K562 (cell line): ENCODE data around the gene MRPL57. TPM values are rescaled to one million over a fixed set of nuclear protein-coding genes. Genes with fewer than 3 reads are reported as not detected.
"Not testable (repeated sequence)": the region's sequence is repeated elsewhere in the genome, so short reads cannot be mapped to it uniquely, and the experiment has no call there.

Source experiments
- ATAC-seq: fragments of 200-7000 bp; cut with Tn5 transposase; 3 replicates; pipeline ENCODE4 v1.9.1; 2020; ENCODE audit warnings: moderate library complexity
- BruUV-seq: library from RNA; stranded (reverse); fragments of 400-500 nt; replicated peaks from 2 replicates; lab custom pipeline; 2021; lab: Mats Ljungman, UMichigan
- CTCF ChIA-PET: fragments of 300-600 bp; formaldehyde crosslinking; extraction: SDS; loops from one replicate; lab custom pipeline; 2021; ENCODE audit warnings: low intra/inter-chr PET ratio; lab: Yijun Ruan, JAX
- POLR2A ChIA-PET: fragments of 300-600, 350-650 bp; sonication (Branson Sonifier 250); formaldehyde crosslinking; extraction: SDS; loops from one replicate; lab custom pipeline; 2021; ENCODE audit warnings: antibody characterized with exemption, inconsistent platforms; lab: Yijun Ruan, JAX
- DNase-seq, 4 experiments: peaks; one replicate each; pipeline versions ENCODE4 v3.0.0 to v3.0.0-alpha.2; 2011 to 2018; ENCODE audit warnings: low spot score in 3 of 4, mixed read lengths in 3 of 4; ENCODE audit errors: extremely low read depth in 1 of 4
- FAIRE-seq: peaks from 2 replicates; lab custom pipeline; 2011; peaks lifted over from hg19 to GRCh38; lab: Jason Lieb, UNC
- H2AFZ ChIP-seq: 2 replicates; pipeline ENCODE4 v1.6.0; 2011; ENCODE audit warnings: low read depth, low read length, control low read depth, inconsistent platforms
- H3K27ac ChIP-seq: fragments of 200-600 bp; 3 replicates; pipeline ENCODE4 v1.8.0; 2011; ENCODE audit warnings: low read depth, mild to moderate bottlenecking, control low read depth, inconsistent platforms, low read length, moderate library complexity, mixed read lengths; ENCODE audit errors: extremely low read depth
- H3K27me3 ChIP-seq, 2 experiments: fragments of 300-600 bp in 1 of 2; 2 replicates in 1 of 2; 3 replicates in 1 of 2; pipeline versions ENCODE4 v1.6.0 to v1.8.0; 2011; ENCODE audit warnings: inconsistent platforms in 2 of 2, low read length in 2 of 2, mild to moderate bottlenecking in 1 of 2, mixed read lengths in 1 of 2, moderate library complexity in 1 of 2; ENCODE audit not compliant: control insufficient read depth in 2 of 2, insufficient read depth in 2 of 2
- H3K36me3 ChIP-seq: fragments of 300-600 bp; 3 replicates; pipeline ENCODE4 v1.8.0; 2011; ENCODE audit warnings: mild to moderate bottlenecking, low read length, inconsistent platforms; ENCODE audit not compliant: control insufficient read depth, insufficient read depth
- H3K4me1 ChIP-seq, 2 experiments: fragments of 200-600 bp in 1 of 2; replicated peaks in 1 of 2; 2 replicates in 1 of 2; 3 replicates in 1 of 2; pipeline versions ENCODE4 v1.5.1 to v1.8.0; 2011; ENCODE audit warnings: inconsistent platforms in 2 of 2, low read length in 2 of 2, mild to moderate bottlenecking in 1 of 2, mixed read lengths in 1 of 2, moderate library complexity in 1 of 2; ENCODE audit not compliant: control insufficient read depth in 2 of 2, insufficient read depth in 2 of 2
- H3K4me2 ChIP-seq: 2 replicates; pipeline ENCODE4 v1.6.1; 2011; ENCODE audit warnings: low read length, control low read depth, inconsistent platforms, mixed read lengths; ENCODE audit not compliant: insufficient read depth
- H3K4me3 ChIP-seq: fragments of 200-600 bp; sonication (generic), shearing (Covaris generic); 2 replicates; pipeline ENCODE4 v1.5.1; 2016; ENCODE audit warnings: control low read depth, inconsistent platforms
- H3K79me2 ChIP-seq: fragments of 200-600 bp; 3 replicates; pipeline ENCODE4 v1.8.0; 2011; ENCODE audit warnings: low read length, inconsistent platforms; ENCODE audit not compliant: control insufficient read depth, insufficient read depth
- H3K9ac ChIP-seq, 2 experiments: 2 replicates each; pipeline versions ENCODE4 v1.6.0 to v1.6.1; 2011; ENCODE audit warnings: low read depth in 2 of 2, low read length in 2 of 2, control low read depth in 1 of 2, inconsistent platforms in 1 of 2, mild to moderate bottlenecking in 1 of 2, mixed read lengths in 1 of 2; ENCODE audit not compliant: insufficient read depth in 1 of 2
- H3K9me1 ChIP-seq: one replicate; pipeline ENCODE4 v1.6.0; 2011; ENCODE audit warnings: inconsistent platforms, mild to moderate bottlenecking, low read length, moderate library complexity; ENCODE audit not compliant: control insufficient read depth, insufficient read depth
- H3K9me3 ChIP-seq: replicated peaks from 2 replicates; pipeline ENCODE4 v1.5.1; 2011; ENCODE audit warnings: low read depth, low read length, inconsistent platforms; ENCODE audit not compliant: control insufficient read depth, insufficient read depth
- H4K20me1 ChIP-seq: replicated peaks from 2 replicates; pipeline ENCODE4 v1.6.1; 2011; ENCODE audit warnings: low read length, inconsistent platforms, mixed read lengths; ENCODE audit not compliant: control insufficient read depth, insufficient read depth
- BACH1 ChIP-seq: fragments of 200-800 bp; sonication (Bioruptor generic); IDR thresholded peaks from 2 replicates; pipeline ENCODE4 v1.6.1; 2016; ENCODE audit warnings: missing genetic modification characterization, missing compliant biosample characterization
- BCOR ChIP-seq: fragments of 450-650 bp; IDR thresholded peaks from 2 replicates; pipeline ENCODE4 v1.6.1; 2016
- CEBPB ChIP-seq: fragments of 450-650 bp; IDR thresholded peaks from 2 replicates; pipeline ENCODE4 v1.6.1; 2016; ENCODE audit warnings: missing genetic modification characterization, missing compliant biosample characterization
- COPS2 ChIP-seq: fragments of 450-650 bp; conservative IDR thresholded peaks from 2 replicates; pipeline ENCODE4 v1.6.1; 2016; ENCODE audit warnings: mild to moderate bottlenecking, moderate library complexity
- IRF2 ChIP-seq: sonication (generic); formaldehyde crosslinking; IDR thresholded peaks from 2 replicates; pipeline ENCODE4 v1.8.1; 2022; ENCODE audit warnings: mild to moderate bottlenecking, missing genetic modification reagents
- JUN ChIP-seq, 2 experiments: sonication (generic) in 1 of 2; formaldehyde crosslinking in 1 of 2; IDR thresholded peaks; 2 replicates each; pipeline versions ENCODE4 v1.6.1 to v1.8.0; 2012 to 2022; ENCODE audit warnings: borderline replicate concordance in 2 of 2, mild to moderate bottlenecking in 2 of 2, improper control_type of control experiment in 1 of 2, low read depth in 1 of 2, low read length in 1 of 2, missing genetic modification reagents in 1 of 2
- JUND ChIP-seq, 2 experiments: IDR thresholded peaks; 2 replicates in 1 of 2; 3 replicates in 1 of 2; pipeline ENCODE4 v1.6.1; 2011; ENCODE audit warnings: borderline replicate concordance in 2 of 2, low read depth in 2 of 2, low read length in 2 of 2, improper control_type of control experiment in 1 of 2, missing biosample characterization in 1 of 2, missing genetic modification characterization in 1 of 2, missing genetic modification reagents in 1 of 2
- POLR3A ChIP-seq: IDR thresholded peaks from 2 replicates; pipeline ENCODE4 v1.6.1; 2011; ENCODE audit warnings: borderline replicate concordance, mild to moderate bottlenecking, moderate library complexity; ENCODE audit not compliant: insufficient read length, insufficient read depth; ENCODE audit errors: extremely low read depth
- PTTG1 ChIP-seq: fragments of 450-650 bp; IDR thresholded peaks from 2 replicates; pipeline ENCODE4 v1.6.1; 2016; ENCODE audit warnings: low read depth, mild to moderate bottlenecking, missing genetic modification characterization, missing compliant biosample characterization
- SRF ChIP-seq, 2 experiments: fragments of 250-450, 450-650 bp in 1 of 2; sonication (Bioruptor Pico) in 1 of 2; sonication (generic) in 1 of 2; formaldehyde crosslinking; IDR thresholded peaks; 2 replicates each; pipeline versions ENCODE4 v1.5.0 to v1.5.1; 2020 to 2022; ENCODE audit warnings: mild to moderate bottlenecking in 1 of 2, missing genetic modification reagents in 1 of 2
- ZFP1 ChIP-seq: fragments of 450-650 bp; formaldehyde crosslinking; IDR thresholded peaks from 2 replicates; pipeline ENCODE4 v1.4.0; 2020; ENCODE audit warnings: mild to moderate bottlenecking, mixed read lengths
- ZNF24 ChIP-seq: fragments of 450-650 bp; IDR thresholded peaks from 2 replicates; pipeline ENCODE4 v1.6.1; 2016
- ZNF395 ChIP-seq: fragments of 200-800 bp; sonication (Bioruptor generic); IDR thresholded peaks from 2 replicates; pipeline ENCODE4 v1.6.1; 2017; ENCODE audit warnings: missing genetic modification characterization, missing compliant biosample characterization
- WGBS: fragments of 100-300 bp; shearing (Covaris generic); methylation state at CpG from one replicate; pipeline ENCODE4 v1.1.6; 2016; ENCODE audit warnings: low coverage, mixed read lengths; ENCODE audit not compliant: insufficient coverage; ENCODE audit errors: missing lambda C conversion rate; 5-methylcytosine and 5-hydroxymethylcytosine counted together
- in situ Hi-C: fragments of 300-500 bp; cut with MboI; formaldehyde crosslinking; loops from 4 replicates; pipeline ENCODE4 v1.15.0; 2018; ENCODE audit warnings: inconsistent platforms, mixed read lengths
- intact Hi-C: fragments of 100-400 bp; cut with micrococcal nuclease; formaldehyde crosslinking; loops from 2 replicates; pipeline ENCODE4 v1.14.2; 2022
- polyA plus RNA-seq, 8 experiments: library from polyadenylated mRNA; depleted of rRNA in 4 of 8; stranded (reverse) in 5 of 8; unstranded in 3 of 8; fragments of >200 nt; fragmentation: Nextera tagmentation in 2 of 8; fragmentation: Illumina TruSeq in 1 of 8; extraction: Ambion mirVana in 2 of 8; extraction: Trizol in 1 of 8; gene quantifications; 2 replicates each; pipeline versions ENCODE4 v1.2.1 to v1.2.3, GENCODE V29; 2011 to 2014; ENCODE audit warnings: inconsistent platforms in 1 of 8, missing spikeins in 1 of 8
- total RNA-seq, 7 experiments: library from RNA; depleted of rRNA in 6 of 7; stranded (reverse); fragments of >200 nt in 6 of 7; fragmentation: Illumina TruSeq in 2 of 7; extraction: Trizol in 2 of 7; gene quantifications; 2 replicates each; pipeline versions ENCODE4 v1.2.1 to v1.2.3, GENCODE V29; 2011 to 2021; ENCODE audit warnings: low replicate concordance in 1 of 7

MRPL57 gene
- total and polyA plus RNA-seq, 9 of the 15 experiments (the other 6 are each of a cell fraction or from before 2014, with no cell fraction given) = 6.5 to 40.4 (median 15.7) TPM

GRCh38 chr13:21134475-21134874, 42.0 kb upstream of the MRPL57 start (continued):
- TF ChIP-seq SRF (CRISPR knock-in tag; IDR thresholded peaks at IDR 0.05) (no peak), BACH1 (tag) (no peak), BCOR (no peak), ZFP1 (no peak), ZNF24 (no peak)

- in situ Hi-C loops = not testable (repeated sequence)
Observed at GRCh38 chr13:21135833-21136232, 40.6 kb upstream of the MRPL57 start.

GRCh38 chr13:21137696-21138095, 38.8 kb upstream of the MRPL57 start:
- H3K4me2 ChIP-seq = no peak overlapping the region
- intact Hi-C loops = no loop called here
- POLR2A ChIA-PET = interaction anchor here (0.6 kb wide), 1 partner anchor 157 kb away, joined by 3 read pairs; no protein-coding TSS in a partner anchor
- no peaks in the 10 kb centered on the region for H3K9me3 ChIP-seq
- H3K79me2 ChIP-seq = peaks cover 22% of the 10 kb centered on the region
- no TSS peak for BruUV-seq
- CTCF ChIA-PET = no interaction called here
- H3K4me1 ChIP-seq = no peaks in the 10 kb centered on the region; a peak in 2 of 5 replicates
- peaks cover under 1% of the 10 kb centered on the region for H3K9me1 ChIP-seq
- H3K9ac ChIP-seq = no peak overlapping the region
- H3K36me3 ChIP-seq = peaks cover 10% of the 10 kb centered on the region; the same call in 2 of the 3 replicates
- 31% methylated on average over 5 of the region's 5 CpGs for WGBS
- DNase-seq (peak in 1 of 4 experiments; percentile 18), ATAC-seq (no peak), FAIRE-seq (no peak)
- H4K20me1 ChIP-seq = no peaks in the 10 kb centered on the region
- H3K27ac ChIP-seq = no peak overlapping the region
- 0 out of 5 replicates have a peak, but pooled peaks cover 0 to 2% of the 10 kb centered on the region in 2 experiments for H3K27me3 ChIP-seq
- no peak overlapping the region for H3K4me3 ChIP-seq
- in situ Hi-C loops = no loop called here
- no peak overlapping the region for H2AFZ ChIP-seq
- no peak for TF ChIP-seq IRF2 (CRISPR knock-in tag)
- TF ChIP-seq JUN (IDR thresholded peaks at IDR 0.05; ENCODE audit: borderline replicate concordance, low read depth, low read length) = peak; percentile 63; the same call in 1 of the 2 replicates
- TF ChIP-seq JUN (CRISPR knock-in tag; IDR thresholded peaks at IDR 0.05; ENCODE audit: borderline replicate concordance) = no peak
- TF ChIP-seq POLR3A = no peak
- TF ChIP-seq ZNF395 (CRISPR knock-in tag) = no peak
- 0 out of 2 replicates have a peak, but pooled peaks have one; percentile 22 for TF ChIP-seq CEBPB (tag)
- no peak for TF ChIP-seq PTTG1
- TF ChIP-seq JUND (IDR thresholded peaks at IDR 0.05; ENCODE audit: borderline replicate concordance, low read depth, low read length) = peak; percentile 85
- TF ChIP-seq JUND (tag; IDR thresholded peaks at IDR 0.05; ENCODE audit: borderline replicate concordance, low read depth, low read length) = peak; percentile 45; the same call in 1 of the 3 replicates
- no peak for TF ChIP-seq COPS2

More at GRCh38 chr13:21135833-21136232, 40.6 kb upstream of the MRPL57 start:
- H3K27me3 ChIP-seq, ATAC-seq, intact Hi-C loops, BruUV-seq, POLR2A ChIA-PET, H2AFZ ChIP-seq, H4K20me1 ChIP-seq, H3K27ac ChIP-seq, FAIRE-seq, H3K79me2 ChIP-seq, H3K36me3 ChIP-seq, H3K9ac ChIP-seq, H3K4me1 ChIP-seq, H3K4me3 ChIP-seq, DNase-seq, H3K4me2 ChIP-seq, H3K9me3 ChIP-seq, CTCF ChIA-PET, H3K9me1 ChIP-seq: not testable (repeated sequence)
- 49% methylated on average over 6 of the region's 6 CpGs for WGBS
